ENCODE results near the gene DCBLD2. TPM values are rescaled to one million over a fixed set of nuclear protein-coding genes. Genes with fewer than 3 reads are reported as not detected.
A peak's percentile ranks its signal among the peaks of the same experiment; 100 is the strongest.

Gene DCBLD2
- total RNA-seq, 1 donor from 2014 or later, result 36.5 TPM

- no peak for TF ChIP-seq CTCF (IDR thresholded peaks at IDR 0.05)
- ATAC-seq, result no peak
- H3K36me3 ChIP-seq, result peaks cover 8% of the 10 kb centered on the region
- intact Hi-C loops (cut with DNase I), result no loop called here
- no peak overlapping the region for H3K4me3 ChIP-seq
- H3K27ac ChIP-seq, result no peak overlapping the region
- DNase-seq, result no peak
- H3K9me3 ChIP-seq, result no peaks in the 10 kb centered on the region
- H3K27me3 ChIP-seq (ENCODE audit: low read depth), result no peaks in the 10 kb centered on the region
- H3K4me1 ChIP-seq, result peaks cover 45% of the 10 kb centered on the region
Observed at GRCh38 chr3:98780343-98780742, 121.2 kb downstream of the DCBLD2 start.

GRCh38 chr3:98779541-98780335 is 121.8 kb downstream of the DCBLD2 start:
- H3K27ac ChIP-seq, result no peak overlapping the region
- H3K27me3 ChIP-seq (ENCODE audit: low read depth), result no peaks in the 10 kb centered on the region
- peaks cover 13% of the 10 kb centered on the region for H3K36me3 ChIP-seq
- intact Hi-C loops (cut with DNase I), result no loop called here
- H3K9me3 ChIP-seq, result no peaks in the 10 kb centered on the region
- peaks cover 39% of the 10 kb centered on the region for H3K4me1 ChIP-seq
- DNase-seq (no peak), ATAC-seq (no peak)
- TF ChIP-seq CTCF (IDR thresholded peaks at IDR 0.05), result no peak
- H3K4me3 ChIP-seq, result no peak overlapping the region

GRCh38 chr3:98778852-98779413 is 122.6 kb downstream of the DCBLD2 start:
- DNase-seq (no peak), ATAC-seq (peak; percentile 50 to 59)
- peak overlapping the region; percentile 43 for H3K27ac ChIP-seq
- no peak for TF ChIP-seq CTCF (IDR thresholded peaks at IDR 0.05)
- no peaks in the 10 kb centered on the region for H3K27me3 ChIP-seq (ENCODE audit: low read depth)
- intact Hi-C loops (cut with DNase I), result no loop called here
- peaks cover 13% of the 10 kb centered on the region for H3K36me3 ChIP-seq
- no peak overlapping the region for H3K4me3 ChIP-seq
- H3K4me1 ChIP-seq, result peaks cover 31% of the 10 kb centered on the region
- H3K9me3 ChIP-seq, result no peaks in the 10 kb centered on the region

- Histone ChIP-seq H3K9me3 (no peaks in the 10 kb centered on the region), H3K36me3 (peaks cover 13% of the 10 kb centered on the region), H3K4me1 (peaks cover 27% of the 10 kb centered on the region), H3K27me3 (ENCODE audit: low read depth) (no peaks in the 10 kb centered on the region), H3K27ac (peak overlapping the region; percentile 43), H3K4me3 (no peak overlapping the region)
- peak; percentile 35 to 42 for ATAC-seq
- DNase-seq, result no peak
- no peak for TF ChIP-seq CTCF (IDR thresholded peaks at IDR 0.05)
- intact Hi-C loops (cut with DNase I), result no loop called here
Observed at GRCh38 chr3:98778383-98778782, 123.1 kb downstream of the DCBLD2 start.

- peaks cover 17% of the 10 kb centered on the region for H3K36me3 ChIP-seq
- no peaks in the 10 kb centered on the region for H3K27me3 ChIP-seq (ENCODE audit: low read depth)
- peaks cover 27% of the 10 kb centered on the region for H3K4me1 ChIP-seq
- no peaks in the 10 kb centered on the region for H3K9me3 ChIP-seq
- no peak overlapping the region for H3K4me3 ChIP-seq
- H3K27ac ChIP-seq, result no peak overlapping the region
- TF ChIP-seq CTCF (IDR thresholded peaks at IDR 0.05), result no peak
- intact Hi-C loops (cut with DNase I), result no loop called here
- ATAC-seq (peak; percentile 28 to 44), DNase-seq (no peak)
Observed at GRCh38 chr3:98777801-98778220, 123.7 kb downstream of the DCBLD2 start.

Data from lower lobe of right lung (tissue), 2 donors.